CD4-positive, alpha-beta T cell treated with Interleukin-6 at 100 ng/mL for 8 hours (primary cell): ENCODE measurements around the gene TPK1.

Experiments
- DNase-seq: peaks from one replicate; pipeline ENCODE4 v3.0.0-alpha.2; 2020; ENCODE audit warnings: mixed read lengths, low spot score

Gene TPK1

DNA sequence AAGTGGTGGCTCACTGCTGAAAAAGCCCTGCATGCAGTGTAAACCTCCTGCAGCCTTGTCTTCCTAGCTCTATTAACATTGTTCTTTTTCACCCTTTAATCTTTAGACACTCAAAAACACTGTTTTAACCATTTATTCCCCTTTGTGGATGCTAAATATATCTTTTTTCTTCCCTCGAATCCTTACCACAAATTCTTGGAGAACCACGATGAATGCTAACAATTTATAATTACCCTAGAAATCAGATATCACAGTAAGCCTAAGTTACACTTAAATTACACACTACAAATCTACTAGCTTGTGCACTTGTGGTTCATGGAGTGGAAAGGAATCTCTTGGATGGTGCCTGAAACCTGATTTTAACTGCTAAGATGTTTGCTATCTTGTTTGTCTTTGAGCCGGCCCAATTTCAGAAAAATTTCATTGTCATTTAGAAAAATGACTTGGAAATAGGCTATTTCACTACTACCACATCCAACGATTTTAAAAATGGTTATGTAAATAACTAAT, 307.3 kb downstream of the TPK1 start:
- DNase-seq = no peak

DNA sequence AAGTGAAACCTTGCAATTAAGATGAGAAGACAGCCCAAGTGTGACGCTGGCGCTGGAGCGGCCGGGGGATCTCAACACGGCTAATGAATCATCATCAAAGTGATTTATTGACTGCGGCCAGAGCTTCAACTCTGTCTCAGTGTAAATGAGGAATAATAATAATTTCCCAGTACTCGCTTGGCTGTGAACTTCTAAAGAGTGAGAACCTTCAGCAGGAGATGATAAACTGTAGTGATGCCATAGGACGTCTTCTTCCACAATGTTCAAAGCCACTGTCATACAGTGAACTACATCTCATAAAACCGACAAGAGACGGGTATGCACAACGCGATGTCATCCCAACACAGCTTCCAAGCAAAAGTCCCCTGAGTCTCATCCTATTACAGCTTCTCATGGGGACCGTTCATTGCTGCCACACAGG, 308.8 kb downstream of the TPK1 start:
- DNase-seq = no peak

- DNase-seq = no peak
Observed at GRCh38 chr7:144525956-144526355, 309.9 kb downstream of the TPK1 start.

- DNase-seq = no peak
Observed at GRCh38 chr7:144524271-144524670, 311.6 kb downstream of the TPK1 start.

DNA sequence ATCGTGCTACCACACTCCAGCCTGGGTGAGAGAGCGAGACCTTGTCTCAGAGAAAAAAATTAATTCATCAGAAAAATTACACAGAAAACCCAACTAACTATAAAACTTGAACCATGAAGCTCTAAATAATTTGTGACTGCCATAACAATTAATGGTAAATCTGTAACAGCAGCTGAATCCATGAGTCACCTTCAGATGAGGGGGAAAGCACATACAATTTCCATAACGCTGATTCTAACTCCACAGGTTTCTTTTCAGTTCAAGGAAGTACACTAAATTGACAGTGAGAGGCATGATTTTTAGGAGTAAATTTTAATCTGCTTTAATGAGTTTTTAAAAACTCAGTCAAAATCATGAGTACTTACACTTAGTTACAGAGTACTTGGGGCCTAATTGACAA, 312.2 kb downstream of the TPK1 start:
- no peak for DNase-seq

GRCh38 chr7:144519925-144520324, 315.9 kb downstream of the TPK1 start:
- no peak for DNase-seq

DNA sequence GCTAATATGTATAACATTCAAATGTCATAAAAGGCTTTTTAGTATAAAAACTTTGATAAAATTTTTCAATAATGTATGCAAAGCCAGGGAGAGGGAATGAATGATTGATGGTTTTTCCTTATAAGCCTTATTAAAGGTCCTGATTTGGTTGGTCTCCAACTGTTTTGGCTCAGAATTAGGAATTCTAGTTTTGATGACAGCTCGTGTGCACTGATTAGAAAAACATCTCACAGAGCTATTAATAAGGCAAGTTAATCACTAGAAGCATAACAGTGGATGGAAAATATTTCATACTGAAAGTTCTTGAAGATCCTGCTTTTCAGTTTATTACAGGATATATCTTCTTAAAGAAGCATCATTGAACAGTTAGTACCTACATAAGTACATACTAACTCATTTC, 317.5 kb downstream of the TPK1 start:
- DNase-seq = no peak

- DNase-seq = peak; percentile 8
Observed at GRCh38 chr7:144517749-144518148, 318.1 kb downstream of the TPK1 start.

DNA sequence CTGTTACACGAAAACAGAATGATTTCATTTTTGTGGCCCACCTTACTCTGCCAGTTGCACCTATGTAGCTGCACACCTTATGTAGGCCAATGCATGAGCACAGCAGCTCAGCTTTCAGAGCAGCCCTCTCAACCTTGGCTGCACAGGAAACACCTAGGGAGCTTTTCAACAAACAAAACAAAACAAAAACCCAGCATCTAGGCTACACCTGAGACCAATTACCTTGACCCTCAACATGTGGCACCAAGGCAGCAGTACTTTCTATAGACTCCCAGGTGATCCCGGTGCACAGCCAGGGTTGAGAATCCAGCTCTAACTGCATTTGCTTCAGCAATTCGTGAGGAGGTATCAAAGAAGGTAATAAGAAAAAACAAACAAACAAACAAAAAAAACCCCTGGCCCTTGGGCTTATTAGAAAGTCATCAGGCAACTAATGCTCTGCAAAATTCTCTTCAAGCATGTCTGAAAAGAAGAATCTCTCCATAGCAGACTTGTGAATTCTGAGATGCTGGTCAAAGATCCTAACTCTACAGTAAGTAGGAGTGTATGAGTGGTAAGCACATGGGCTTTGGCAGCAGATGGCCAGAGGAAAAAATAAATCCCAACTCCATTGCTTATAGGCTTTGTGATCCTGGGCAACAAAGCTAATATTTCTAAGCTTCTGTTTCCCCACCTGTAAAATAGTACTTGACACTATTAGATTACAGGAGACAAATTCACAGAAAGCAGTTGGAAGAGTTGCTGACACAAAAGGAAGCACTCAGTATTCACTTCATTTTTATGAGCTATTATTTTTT, 318.9 kb downstream of the TPK1 start:
- DNase-seq = no peak

DNA sequence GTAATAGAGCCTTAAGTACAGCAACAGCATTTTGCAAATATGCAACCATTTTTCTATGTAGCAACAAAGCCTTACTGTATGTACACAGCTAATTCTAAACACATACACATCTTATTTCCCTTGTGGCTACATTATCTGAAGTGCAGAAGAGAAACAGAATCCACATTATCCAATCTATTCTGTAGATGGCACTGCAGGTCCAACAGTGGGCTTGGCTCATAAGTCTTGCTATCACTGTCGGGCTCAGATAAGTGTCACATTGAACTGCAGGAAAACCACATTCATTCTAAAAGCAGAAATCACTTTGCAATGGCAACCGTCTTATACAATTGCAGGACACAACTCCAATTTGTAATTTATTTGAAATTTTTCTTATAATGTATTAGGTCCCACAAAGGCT, 322.5 kb downstream of the TPK1 start:
- DNase-seq = no peak

GRCh38 chr7:144510621-144511020, 325.2 kb downstream of the TPK1 start:
- no peak for DNase-seq

- DNase-seq = no peak
Observed at GRCh38 chr7:144508702-144509101, 327.2 kb downstream of the TPK1 start.

GRCh38 chr7:144503215-144503614, 332.6 kb downstream of the TPK1 start:
- no peak for DNase-seq

DNA sequence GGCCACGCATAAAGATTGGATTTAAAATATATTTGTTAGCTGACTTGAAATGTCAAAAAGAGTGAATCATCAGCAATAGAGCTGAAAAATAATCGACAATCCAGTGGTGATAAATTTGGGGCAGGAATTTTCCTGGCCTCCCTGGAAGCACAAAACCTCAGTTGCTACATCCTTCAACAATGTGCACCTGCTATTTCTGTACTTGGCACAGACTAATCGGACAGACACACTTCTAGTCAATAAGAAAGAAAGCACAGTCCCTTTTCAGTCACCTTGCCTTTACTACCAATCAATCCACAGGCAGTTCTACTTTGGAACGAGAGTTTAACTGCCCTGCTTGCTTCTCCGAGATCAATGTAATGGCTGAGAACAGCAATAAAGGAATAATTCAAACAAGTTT, 335.6 kb downstream of the TPK1 start:
- no peak for DNase-seq

GRCh38 chr7:144497282-144497681, 338.6 kb downstream of the TPK1 start:
- DNase-seq = no peak

- no peak for DNase-seq
Observed at GRCh38 chr7:144494355-144494754, 341.5 kb downstream of the TPK1 start.

- DNase-seq = no peak
Observed at GRCh38 chr7:144489504-144489903, 346.3 kb downstream of the TPK1 start.

GRCh38 chr7:144488977-144489376, 346.9 kb downstream of the TPK1 start:
- no peak for DNase-seq

DNA sequence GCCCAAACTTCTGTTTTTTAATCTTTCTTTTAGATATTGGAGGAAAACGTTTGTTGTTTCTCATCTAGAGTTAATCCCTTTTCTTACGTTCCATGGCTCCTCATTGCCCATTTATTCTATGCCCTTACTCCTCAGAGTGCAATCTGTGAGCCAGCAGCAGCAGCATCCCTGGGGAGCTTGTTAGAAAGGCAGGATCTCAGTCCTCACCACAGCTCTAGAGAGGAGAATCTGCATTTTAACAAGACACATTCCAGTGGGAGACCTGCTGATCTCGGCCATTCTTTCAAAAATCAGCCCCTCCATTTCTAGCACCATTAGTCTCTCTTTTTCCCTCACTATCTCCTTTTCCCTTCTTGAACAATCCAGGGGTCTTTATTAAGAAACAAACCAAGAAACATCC, 348.0 kb downstream of the TPK1 start:
- DNase-seq = no peak

GRCh38 chr7:144484445-144484844, 351.4 kb downstream of the TPK1 start:
- DNase-seq = no peak

DNA sequence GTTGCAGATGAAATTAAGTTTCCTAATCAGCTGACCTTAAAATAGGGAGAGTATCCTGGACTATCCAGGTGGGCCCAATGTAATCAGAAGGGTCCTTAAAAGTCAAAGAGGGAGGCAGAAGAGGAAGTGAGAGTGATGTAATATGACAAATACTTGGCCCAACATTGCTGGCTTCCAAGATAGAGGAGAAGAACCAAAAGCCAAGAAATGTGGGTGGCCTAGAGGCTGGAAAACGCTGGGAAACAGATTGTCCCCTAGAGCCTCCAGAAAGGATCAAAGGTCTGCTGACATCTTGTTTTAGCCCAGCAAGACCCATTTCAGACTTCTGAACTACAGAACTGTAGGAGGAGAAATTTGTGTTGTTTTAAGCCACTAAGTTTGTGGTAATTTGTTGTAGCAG, 352.7 kb downstream of the TPK1 start:
- DNase-seq = no peak

DNA sequence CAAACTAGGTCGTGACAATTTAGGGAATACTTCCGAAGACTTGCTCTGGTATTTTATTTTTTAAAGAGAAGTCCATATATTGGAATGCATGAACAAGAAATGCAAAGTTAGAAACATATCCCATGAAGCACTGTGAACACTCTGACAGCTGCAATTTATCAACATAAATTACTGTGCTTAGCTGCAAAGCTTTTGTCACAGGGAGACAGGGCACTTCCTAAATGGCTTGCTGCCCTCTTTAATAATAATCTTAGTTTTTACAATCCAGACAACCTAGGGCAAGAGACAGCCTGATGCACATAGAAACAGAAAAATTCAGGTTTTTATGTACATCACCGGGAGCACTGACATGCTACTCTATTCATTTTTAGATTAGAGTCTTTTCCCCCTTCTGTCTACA, 354.0 kb downstream of the TPK1 start:
- no peak for DNase-seq

DNA sequence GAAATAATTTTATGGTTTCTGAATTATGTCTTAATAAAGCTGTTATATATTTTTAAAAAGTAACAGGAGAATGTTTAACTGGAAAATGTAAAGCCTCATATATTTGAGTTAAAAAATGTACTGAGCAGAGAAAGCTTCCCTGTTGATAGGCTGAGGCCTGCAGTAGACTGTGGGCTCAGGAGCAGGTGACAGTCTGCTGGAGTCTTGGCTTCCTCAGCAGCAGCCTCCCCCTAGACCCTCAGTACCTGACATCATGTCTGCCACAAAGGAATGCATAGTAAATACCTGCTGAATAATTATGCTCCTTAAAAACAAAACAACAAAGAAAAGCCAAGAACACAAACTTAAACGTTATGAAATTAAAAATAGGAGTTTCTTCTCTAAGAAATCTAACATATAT, 358.5 kb downstream of the TPK1 start:
- no peak for DNase-seq
